ENCODE data around the gene PRDM13.

DNA sequence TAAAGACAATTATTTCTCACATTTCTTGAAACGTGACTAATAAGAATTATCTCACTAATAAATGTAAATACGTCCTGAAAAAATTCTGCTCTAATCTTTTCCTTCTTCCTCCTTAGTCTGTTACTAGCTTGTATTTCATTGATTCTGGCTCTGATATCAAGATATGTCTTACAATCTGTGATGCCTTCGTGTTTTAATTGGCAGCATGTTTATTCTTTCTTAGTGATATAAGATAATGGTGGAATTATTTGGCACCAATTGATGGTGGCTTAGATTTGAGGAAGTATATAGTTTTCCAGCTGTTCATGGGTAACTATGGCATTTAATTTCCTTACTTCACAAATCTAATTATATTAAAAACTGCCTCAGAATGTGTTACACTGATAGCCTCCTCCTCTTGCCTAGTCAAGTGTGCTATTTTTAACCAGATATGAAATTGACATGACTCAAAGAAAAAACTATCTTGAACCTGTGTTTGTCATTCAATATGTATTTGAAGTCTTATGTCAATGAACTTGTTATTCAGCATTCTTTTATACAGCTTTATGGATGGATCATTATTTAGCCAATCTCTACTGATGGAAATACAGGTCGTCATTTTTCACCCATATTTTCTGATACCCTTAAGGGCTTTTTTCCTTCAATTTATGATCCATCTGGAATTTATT, 43.4 kb upstream of the PRDM13 start:
- TF ChIP-seq TP53 (CRISPR knock-in tag; IDR thresholded peaks at IDR 0.05): no peak
- TF ChIP-seq, protein P1, sequence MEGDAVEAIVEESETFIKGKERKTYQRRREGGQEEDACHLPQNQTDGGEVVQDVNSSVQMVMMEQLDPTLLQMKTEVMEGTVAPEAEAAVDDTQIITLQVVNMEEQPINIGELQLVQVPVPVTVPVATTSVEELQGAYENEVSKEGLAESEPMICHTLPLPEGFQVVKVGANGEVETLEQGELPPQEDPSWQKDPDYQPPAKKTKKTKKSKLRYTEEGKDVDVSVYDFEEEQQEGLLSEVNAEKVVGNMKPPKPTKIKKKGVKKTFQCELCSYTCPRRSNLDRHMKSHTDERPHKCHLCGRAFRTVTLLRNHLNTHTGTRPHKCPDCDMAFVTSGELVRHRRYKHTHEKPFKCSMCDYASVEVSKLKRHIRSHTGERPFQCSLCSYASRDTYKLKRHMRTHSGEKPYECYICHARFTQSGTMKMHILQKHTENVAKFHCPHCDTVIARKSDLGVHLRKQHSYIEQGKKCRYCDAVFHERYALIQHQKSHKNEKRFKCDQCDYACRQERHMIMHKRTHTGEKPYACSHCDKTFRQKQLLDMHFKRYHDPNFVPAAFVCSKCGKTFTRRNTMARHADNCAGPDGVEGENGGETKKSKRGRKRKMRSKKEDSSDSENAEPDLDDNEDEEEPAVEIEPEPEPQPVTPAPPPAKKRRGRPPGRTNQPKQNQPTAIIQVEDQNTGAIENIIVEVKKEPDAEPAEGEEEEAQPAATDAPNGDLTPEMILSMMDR (IDR thresholded peaks at IDR 0.05): no peak
- TF ChIP-seq ZNF219 (CRISPR knock-in tag; IDR thresholded peaks at IDR 0.05; ENCODE audit: borderline replicate concordance): no peak
- TF ChIP-seq ZNF232 (CRISPR knock-in tag; IDR thresholded peaks at IDR 0.05): no peak
- no peak for TF ChIP-seq ZNF423 (CRISPR knock-in tag; IDR thresholded peaks at IDR 0.05)

Measured in WTC11 (cell line).